WTC11 (cell line): ENCODE results near the gene GPR26. TPM values are rescaled to one million over a fixed set of nuclear protein-coding genes. Genes with fewer than 3 reads are reported as not detected.

Experiments used
- ATF1 ChIP-seq: sonication (generic); formaldehyde crosslinking; IDR thresholded peaks from 2 replicates; pipeline ENCODE4 v1.8.1; 2023; ENCODE audit warnings: mild to moderate bottlenecking, moderate library complexity, missing genetic modification reagents
- ATF3 ChIP-seq: sonication (generic); formaldehyde crosslinking; conservative IDR thresholded peaks from 2 replicates; pipeline ENCODE4 v1.8.1; 2022; ENCODE audit warnings: mild to moderate bottlenecking, missing genetic modification reagents
- EMX1 ChIP-seq: fragments of 250-450 bp; sonication (Bioruptor Pico); IDR thresholded peaks from 2 replicates; pipeline ENCODE4 v1.8.0; 2021; ENCODE audit warnings: mild to moderate bottlenecking
- ERG ChIP-seq: fragments of 250-450 bp; sonication (Bioruptor Pico); IDR thresholded peaks from 2 replicates; pipeline ENCODE4 v1.8.0; 2021; ENCODE audit warnings: mild to moderate bottlenecking
- ETV6 ChIP-seq: sonication (generic); formaldehyde crosslinking; IDR thresholded peaks from 2 replicates; pipeline ENCODE4 v1.8.1; 2022; ENCODE audit warnings: mild to moderate bottlenecking, missing genetic modification reagents
- FOXP1 ChIP-seq: sonication (generic); formaldehyde crosslinking; IDR thresholded peaks from 2 replicates; pipeline ENCODE4 v1.8.0; 2022; ENCODE audit warnings: missing genetic modification reagents, mild to moderate bottlenecking, moderate library complexity, borderline replicate concordance
- JAZF1 ChIP-seq: fragments of 250-450 bp; sonication (Bioruptor Pico); IDR thresholded peaks from 2 replicates; pipeline ENCODE4 v1.9.0; 2021; ENCODE audit warnings: moderate library complexity, mild to moderate bottlenecking, inconsistent platforms
- KAT7 ChIP-seq: sonication (generic); formaldehyde crosslinking; IDR thresholded peaks from 2 replicates; pipeline ENCODE4 v1.8.1; 2023; ENCODE audit warnings: missing genetic modification reagents, mild to moderate bottlenecking, borderline replicate concordance
- MXD4 ChIP-seq: fragments of 250-450 bp; sonication (Bioruptor Pico); IDR thresholded peaks from 2 replicates; pipeline ENCODE4 v1.8.0; 2021; ENCODE audit warnings: mild to moderate bottlenecking, moderate library complexity, borderline replicate concordance
- NFATC4 ChIP-seq: fragments of 250-450 bp; sonication (Bioruptor Pico); IDR thresholded peaks from 2 replicates; pipeline ENCODE4 v1.9.0; 2021; ENCODE audit warnings: mild to moderate bottlenecking
- NR1H2 ChIP-seq: sonication (generic); formaldehyde crosslinking; IDR thresholded peaks from 2 replicates; pipeline ENCODE4 v1.9.0; 2021; ENCODE audit warnings: mild to moderate bottlenecking, moderate library complexity, missing genetic modification reagents
- NR2C2 ChIP-seq: sonication (generic); formaldehyde crosslinking; IDR thresholded peaks from 2 replicates; pipeline ENCODE4 v1.8.0; 2022; ENCODE audit warnings: mild to moderate bottlenecking, missing genetic modification reagents
- OVOL2 ChIP-seq: fragments of 250-450 bp; sonication (Bioruptor Pico); IDR thresholded peaks from 2 replicates; pipeline ENCODE4 v1.9.0; 2021; ENCODE audit warnings: mild to moderate bottlenecking, borderline replicate concordance
- SMAD4 ChIP-seq: sonication (generic); formaldehyde crosslinking; IDR thresholded peaks from 2 replicates; pipeline ENCODE4 v1.8.0; 2022; ENCODE audit warnings: mild to moderate bottlenecking, missing genetic modification reagents
- TEAD1 ChIP-seq: sonication (generic); formaldehyde crosslinking; IDR thresholded peaks from 2 replicates; pipeline ENCODE4 v1.8.0; 2022; ENCODE audit warnings: mild to moderate bottlenecking, missing genetic modification reagents
- ZNF263 ChIP-seq: sonication (generic); formaldehyde crosslinking; IDR thresholded peaks from 2 replicates; pipeline ENCODE4 v1.8.1; 2022; ENCODE audit warnings: low read depth, mild to moderate bottlenecking, moderate library complexity, missing genetic modification reagents
- ZNF396 ChIP-seq: fragments of 250-450 bp; sonication (Bioruptor Pico); IDR thresholded peaks from 2 replicates; pipeline ENCODE4 v1.8.0; 2021; ENCODE audit warnings: mild to moderate bottlenecking, moderate library complexity, borderline replicate concordance
- ZNF425 ChIP-seq: fragments of 250-450 bp; sonication (Bioruptor Pico); conservative IDR thresholded peaks from 2 replicates; pipeline ENCODE4 v1.9.0; 2021; ENCODE audit warnings: mild to moderate bottlenecking
- ZNF671 ChIP-seq: fragments of 250-450 bp; sonication (Bioruptor Pico); IDR thresholded peaks from 2 replicates; pipeline ENCODE4 v1.8.0; 2021; ENCODE audit warnings: mild to moderate bottlenecking
- total RNA-seq: library from RNA; stranded (reverse); gene quantifications from 3 replicates; pipeline ENCODE4 v1.2.3, GENCODE V29; 2021
- TF ChIP-seq, protein P1 (sequence below): sonication (generic); formaldehyde crosslinking; IDR thresholded peaks from 2 replicates; pipeline ENCODE4 v1.8.1; 2023; ENCODE audit warnings: mild to moderate bottlenecking, moderate library complexity, missing genetic modification reagents
- TF ChIP-seq, protein P2 (sequence below): sonication (generic); formaldehyde crosslinking; IDR thresholded peaks from 2 replicates; pipeline ENCODE4 v1.8.1; 2023; ENCODE audit warnings: mild to moderate bottlenecking, missing genetic modification reagents
- TF ChIP-seq, protein P3 (sequence below): fragments of 250-450 bp; sonication (Bioruptor Pico); IDR thresholded peaks from 2 replicates; pipeline ENCODE4 v1.9.0; 2021; ENCODE audit warnings: mild to moderate bottlenecking
- TF ChIP-seq, protein P4 (sequence below): sonication (generic); formaldehyde crosslinking; IDR thresholded peaks from 2 replicates; pipeline ENCODE4 v1.8.1; 2022; ENCODE audit warnings: mild to moderate bottlenecking, missing genetic modification reagents, moderate library complexity, borderline replicate concordance
- TF ChIP-seq, protein P5 (sequence below): sonication (generic); formaldehyde crosslinking; IDR thresholded peaks from 2 replicates; pipeline ENCODE4 v1.8.1; 2022; ENCODE audit warnings: missing genetic modification reagents, borderline replicate concordance
- TF ChIP-seq, protein P6 (sequence below): sonication (generic); formaldehyde crosslinking; IDR thresholded peaks from 2 replicates; pipeline ENCODE4 v1.8.1; 2023; ENCODE audit warnings: mild to moderate bottlenecking, missing genetic modification reagents, moderate library complexity

GPR26 gene
- total RNA-seq, 1 experiment from 2014 or later = 0.07 TPM

DNA sequence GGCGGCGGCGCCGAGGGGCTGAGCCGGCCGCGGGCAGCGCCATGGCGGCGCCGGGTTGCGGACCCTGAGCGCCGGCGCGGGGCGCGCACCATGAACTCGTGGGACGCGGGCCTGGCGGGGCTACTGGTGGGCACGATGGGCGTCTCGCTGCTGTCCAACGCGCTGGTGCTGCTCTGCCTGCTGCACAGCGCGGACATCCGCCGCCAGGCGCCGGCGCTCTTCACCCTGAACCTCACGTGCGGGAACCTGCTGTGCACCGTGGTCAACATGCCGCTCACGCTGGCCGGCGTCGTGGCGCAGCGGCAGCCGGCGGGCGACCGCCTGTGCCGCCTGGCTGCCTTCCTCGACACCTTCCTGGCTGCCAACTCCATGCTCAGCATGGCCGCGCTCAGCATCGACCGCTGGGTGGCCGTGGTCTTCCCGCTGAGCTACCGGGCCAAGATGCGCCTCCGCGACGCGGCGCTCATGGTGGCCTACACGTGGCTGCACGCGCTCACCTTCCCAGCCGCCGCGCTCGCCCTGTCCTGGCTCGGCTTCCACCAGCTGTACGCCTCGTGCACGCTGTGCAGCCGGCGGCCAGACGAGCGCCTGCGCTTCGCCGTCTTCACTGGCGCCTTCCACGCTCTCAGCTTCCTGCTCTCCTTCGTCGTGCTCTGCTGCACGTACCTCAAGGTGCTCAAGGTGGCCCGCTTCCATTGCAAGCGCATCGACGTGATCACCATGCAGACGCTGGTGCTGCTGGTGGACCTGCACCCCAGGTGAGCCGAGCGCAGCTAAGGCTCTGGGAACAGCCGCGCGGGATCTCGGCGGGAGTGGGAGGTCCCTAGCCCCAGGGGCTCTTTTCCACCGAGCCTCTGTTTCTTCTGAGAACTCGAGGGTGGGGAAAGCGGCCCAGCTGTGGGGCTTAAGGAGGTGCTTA, at the start of gene GPR26 (continued):
- TF ChIP-seq, protein P1, sequence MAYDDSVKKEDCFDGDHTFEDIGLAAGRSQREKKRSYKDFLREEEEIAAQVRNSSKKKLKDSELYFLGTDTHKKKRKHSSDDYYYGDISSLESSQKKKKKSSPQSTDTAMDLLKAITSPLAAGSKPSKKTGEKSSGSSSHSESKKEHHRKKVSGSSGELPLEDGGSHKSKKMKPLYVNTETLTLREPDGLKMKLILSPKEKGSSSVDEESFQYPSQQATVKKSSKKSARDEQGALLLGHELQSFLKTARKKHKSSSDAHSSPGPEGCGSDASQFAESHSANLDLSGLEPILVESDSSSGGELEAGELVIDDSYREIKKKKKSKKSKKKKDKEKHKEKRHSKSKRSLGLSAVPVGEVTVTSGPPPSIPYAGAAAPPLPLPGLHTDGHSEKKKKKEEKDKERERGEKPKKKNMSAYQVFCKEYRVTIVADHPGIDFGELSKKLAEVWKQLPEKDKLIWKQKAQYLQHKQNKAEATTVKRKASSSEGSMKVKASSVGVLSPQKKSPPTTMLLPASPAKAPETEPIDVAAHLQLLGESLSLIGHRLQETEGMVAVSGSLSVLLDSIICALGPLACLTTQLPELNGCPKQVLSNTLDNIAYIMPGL (CRISPR knock-in tag) = peak; percentile 94
- peak; percentile 88 for TF ChIP-seq NR1H2 (CRISPR knock-in tag)
- TF ChIP-seq, protein P2, sequence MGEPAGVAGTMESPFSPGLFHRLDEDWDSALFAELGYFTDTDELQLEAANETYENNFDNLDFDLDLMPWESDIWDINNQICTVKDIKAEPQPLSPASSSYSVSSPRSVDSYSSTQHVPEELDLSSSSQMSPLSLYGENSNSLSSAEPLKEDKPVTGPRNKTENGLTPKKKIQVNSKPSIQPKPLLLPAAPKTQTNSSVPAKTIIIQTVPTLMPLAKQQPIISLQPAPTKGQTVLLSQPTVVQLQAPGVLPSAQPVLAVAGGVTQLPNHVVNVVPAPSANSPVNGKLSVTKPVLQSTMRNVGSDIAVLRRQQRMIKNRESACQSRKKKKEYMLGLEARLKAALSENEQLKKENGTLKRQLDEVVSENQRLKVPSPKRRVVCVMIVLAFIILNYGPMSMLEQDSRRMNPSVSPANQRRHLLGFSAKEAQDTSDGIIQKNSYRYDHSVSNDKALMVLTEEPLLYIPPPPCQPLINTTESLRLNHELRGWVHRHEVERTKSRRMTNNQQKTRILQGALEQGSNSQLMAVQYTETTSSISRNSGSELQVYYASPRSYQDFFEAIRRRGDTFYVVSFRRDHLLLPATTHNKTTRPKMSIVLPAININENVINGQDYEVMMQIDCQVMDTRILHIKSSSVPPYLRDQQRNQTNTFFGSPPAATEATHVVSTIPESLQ (CRISPR knock-in tag) = peak; percentile 81; the same call in 1 of the 2 replicates
- TF ChIP-seq ZNF396 = no peak
- no peak for TF ChIP-seq JAZF1 (CRISPR knock-in tag)
- peak; percentile 100 for TF ChIP-seq FOXP1
- TF ChIP-seq, protein P3, sequence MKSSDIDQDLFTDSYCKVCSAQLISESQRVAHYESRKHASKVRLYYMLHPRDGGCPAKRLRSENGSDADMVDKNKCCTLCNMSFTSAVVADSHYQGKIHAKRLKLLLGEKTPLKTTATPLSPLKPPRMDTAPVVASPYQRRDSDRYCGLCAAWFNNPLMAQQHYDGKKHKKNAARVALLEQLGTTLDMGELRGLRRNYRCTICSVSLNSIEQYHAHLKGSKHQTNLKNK = no peak
- TF ChIP-seq ZNF425 (CRISPR knock-in tag) = no peak
- no peak for TF ChIP-seq KAT7 (CRISPR knock-in tag)
- TF ChIP-seq, protein P4, sequence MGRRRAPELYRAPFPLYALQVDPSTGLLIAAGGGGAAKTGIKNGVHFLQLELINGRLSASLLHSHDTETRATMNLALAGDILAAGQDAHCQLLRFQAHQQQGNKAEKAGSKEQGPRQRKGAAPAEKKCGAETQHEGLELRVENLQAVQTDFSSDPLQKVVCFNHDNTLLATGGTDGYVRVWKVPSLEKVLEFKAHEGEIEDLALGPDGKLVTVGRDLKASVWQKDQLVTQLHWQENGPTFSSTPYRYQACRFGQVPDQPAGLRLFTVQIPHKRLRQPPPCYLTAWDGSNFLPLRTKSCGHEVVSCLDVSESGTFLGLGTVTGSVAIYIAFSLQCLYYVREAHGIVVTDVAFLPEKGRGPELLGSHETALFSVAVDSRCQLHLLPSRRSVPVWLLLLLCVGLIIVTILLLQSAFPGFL (CRISPR knock-in tag) = peak; percentile 92; the same call in 1 of the 2 replicates
- 0 out of 2 replicates have a peak, but pooled peaks have one; percentile 34 for TF ChIP-seq NFATC4
- TF ChIP-seq OVOL2 = no peak
- no peak for TF ChIP-seq ERG (CRISPR knock-in tag)
- peak; percentile 89 for TF ChIP-seq NR2C2 (CRISPR knock-in tag)
- TF ChIP-seq ATF1 (CRISPR knock-in tag) = peak; percentile 96
- peak; percentile 93 for TF ChIP-seq ATF3
- TF ChIP-seq, protein P5, sequence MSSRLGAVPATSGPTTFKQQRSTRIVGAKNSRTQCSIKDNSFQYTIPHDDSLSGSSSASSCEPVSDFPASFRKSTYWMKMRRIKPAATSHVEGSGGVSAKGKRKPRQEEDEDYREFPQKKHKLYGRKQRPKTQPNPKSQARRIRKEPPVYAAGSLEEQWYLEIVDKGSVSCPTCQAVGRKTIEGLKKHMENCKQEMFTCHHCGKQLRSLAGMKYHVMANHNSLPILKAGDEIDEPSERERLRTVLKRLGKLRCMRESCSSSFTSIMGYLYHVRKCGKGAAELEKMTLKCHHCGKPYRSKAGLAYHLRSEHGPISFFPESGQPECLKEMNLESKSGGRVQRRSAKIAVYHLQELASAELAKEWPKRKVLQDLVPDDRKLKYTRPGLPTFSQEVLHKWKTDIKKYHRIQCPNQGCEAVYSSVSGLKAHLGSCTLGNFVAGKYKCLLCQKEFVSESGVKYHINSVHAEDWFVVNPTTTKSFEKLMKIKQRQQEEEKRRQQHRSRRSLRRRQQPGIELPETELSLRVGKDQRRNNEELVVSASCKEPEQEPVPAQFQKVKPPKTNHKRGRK (CRISPR knock-in tag) = peak; percentile 78; the same call in 1 of the 2 replicates
- no peak for TF ChIP-seq ZNF671 (CRISPR knock-in tag)
- TF ChIP-seq ZNF263 (CRISPR knock-in tag) = peak; percentile 87
- TF ChIP-seq EMX1 = no peak
- peak; percentile 98 for TF ChIP-seq SMAD4 (CRISPR knock-in tag)
- peak; percentile 98 for TF ChIP-seq ETV6 (CRISPR knock-in tag)
- peak; percentile 99 for TF ChIP-seq TEAD1
- TF ChIP-seq MXD4 (CRISPR knock-in tag) = no peak
- TF ChIP-seq, protein P6, sequence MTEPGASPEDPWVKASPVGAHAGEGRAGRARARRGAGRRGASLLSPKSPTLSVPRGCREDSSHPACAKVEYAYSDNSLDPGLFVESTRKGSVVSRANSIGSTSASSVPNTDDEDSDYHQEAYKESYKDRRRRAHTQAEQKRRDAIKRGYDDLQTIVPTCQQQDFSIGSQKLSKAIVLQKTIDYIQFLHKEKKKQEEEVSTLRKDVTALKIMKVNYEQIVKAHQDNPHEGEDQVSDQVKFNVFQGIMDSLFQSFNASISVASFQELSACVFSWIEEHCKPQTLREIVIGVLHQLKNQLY (CRISPR knock-in tag) = 0 out of 2 replicates have a peak, but pooled peaks have one; percentile 72
